HG02884 (cell line): Measurements from ENCODE around the gene BOK.

Source experiments
- ATAC-seq: cut with Tn5 transposase; IDR thresholded peaks from one replicate; pipeline ENCODE4 v1.9.1; 2021; ENCODE audit warnings: mild to moderate bottlenecking, moderate library complexity; ENCODE audit not compliant: unreplicated experiment

Gene BOK

GRCh38 chr2:241618829-241619228 is 60.3 kb downstream of the BOK start:
- ATAC-seq, result no peak

GRCh38 chr2:241619597-241620418 is 61.3 kb downstream of the BOK start:
- no peak for ATAC-seq

GRCh38 chr2:241620419-241620769 is 61.8 kb downstream of the BOK start:
- no peak for ATAC-seq
